Upper lobe of left lung (tissue), 4 donors: ENCODE results near the gene CANX.

Experiments
- CTCF ChIP-seq, 6 experiments: fragments of 450-650 bp in 4 of 6; fragments of 200-600 bp in 2 of 6; sonication (generic) in 2 of 6; IDR thresholded peaks; one replicate each; pipeline ENCODE4 v1.5.1; 2016 to 2019; ENCODE audit warnings: antibody characterized with exemption in 6 of 6
- EP300 ChIP-seq, 4 donors: sonication (generic); formaldehyde crosslinking; IDR thresholded peaks; one replicate each; pipeline ENCODE4 v1.5.1; 2017; ENCODE audit warnings: antibody characterized with exemption in 4 of 4, control low read depth in 2 of 4

- no peak for TF ChIP-seq CTCF (IDR thresholded peaks at IDR 0.05)
- no peak for TF ChIP-seq EP300 (IDR thresholded peaks at IDR 0.05)
These were observed 33.1 kb downstream of the CANX start for GRCh38 chr5:179731791-179732411.
